Left ventricle myocardium inferior (tissue), 1 donor: Measurements from ENCODE around the gene SLC44A5. TPM values are rescaled to one million over a fixed set of nuclear protein-coding genes. Genes with fewer than 3 reads are reported as not detected.

Experiments
- DNase-seq: peaks from one replicate; pipeline ENCODE4 v3.0.0-alpha.2; 2020
- H3K27ac ChIP-seq: fragments of 200-600 bp; replicated peaks from 2 replicates; pipeline ENCODE4 v1.8.0; 2021
- H3K27me3 ChIP-seq: fragments of 200-600 bp; 2 replicates; pipeline ENCODE4 v1.8.0; 2021; ENCODE audit warnings: low read depth
- H3K36me3 ChIP-seq: fragments of 200-600 bp; 2 replicates; pipeline ENCODE4 v1.8.0; 2021
- H3K4me1 ChIP-seq: fragments of 200-600 bp; 2 replicates; pipeline ENCODE4 v1.8.0; 2021
- H3K4me3 ChIP-seq: fragments of 200-600 bp; 2 replicates; pipeline ENCODE4 v1.8.0; 2021; ENCODE audit warnings: mild to moderate bottlenecking, moderate library complexity
- H3K9me3 ChIP-seq: fragments of 200-600 bp; replicated peaks from 2 replicates; pipeline ENCODE4 v1.8.0; 2021
- intact Hi-C: fragments of 100-400 bp; cut with micrococcal nuclease; formaldehyde crosslinking; loops from one replicate; pipeline ENCODE4 v1.11.0; 2022
- total RNA-seq: library from RNA; stranded (reverse); fragmentation: NEBNext Ultra II Directional; extraction: Animal tissue kit (Norgen Biotek cat#: 25700); gene quantifications from one replicate; pipeline ENCODE4 v1.2.1, GENCODE V29; 2021
- TF ChIP-seq, protein P1 (sequence below): fragments of 200-600 bp; IDR thresholded peaks from 2 replicates; pipeline ENCODE4 v1.8.0; 2021; ENCODE audit warnings: antibody characterized with exemption, mild to moderate bottlenecking, borderline replicate concordance
- donor health status: DM: no; HTN: yes; CAD: no; lungs with severe emphysema.

SLC44A5 gene
- total RNA-seq, 1 donor from 2014 or later: 0.58 TPM

DNA sequence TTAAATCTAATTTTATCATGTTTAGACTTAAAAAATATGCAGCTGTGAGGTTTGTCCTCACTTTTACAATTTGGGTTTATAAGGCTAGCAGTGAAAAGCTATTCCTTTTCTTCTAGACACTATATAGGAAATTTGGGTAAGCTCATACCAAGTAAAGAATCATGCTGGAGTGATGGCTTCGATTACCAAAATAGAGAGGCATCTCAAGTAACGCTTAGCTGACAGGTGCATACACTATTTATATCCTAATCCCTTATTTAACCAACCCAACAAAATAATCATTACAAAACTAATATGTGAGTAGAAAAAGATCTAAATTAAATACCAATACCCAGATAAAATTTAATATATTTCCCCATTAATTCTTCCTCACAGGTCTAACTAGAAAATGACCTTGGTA lies 283.5 kb downstream of the SLC44A5 start:
- intact Hi-C loops: no loop called here
- no peak for DNase-seq
- Histone ChIP-seq H3K27ac (no peak overlapping the region), H3K9me3 (no peaks in the 10 kb centered on the region), H3K4me3 (no peak overlapping the region), H3K27me3 (no peaks in the 10 kb centered on the region), H3K4me1 (no peaks in the 10 kb centered on the region), H3K36me3 (no peaks in the 10 kb centered on the region)
- TF ChIP-seq, protein P1, sequence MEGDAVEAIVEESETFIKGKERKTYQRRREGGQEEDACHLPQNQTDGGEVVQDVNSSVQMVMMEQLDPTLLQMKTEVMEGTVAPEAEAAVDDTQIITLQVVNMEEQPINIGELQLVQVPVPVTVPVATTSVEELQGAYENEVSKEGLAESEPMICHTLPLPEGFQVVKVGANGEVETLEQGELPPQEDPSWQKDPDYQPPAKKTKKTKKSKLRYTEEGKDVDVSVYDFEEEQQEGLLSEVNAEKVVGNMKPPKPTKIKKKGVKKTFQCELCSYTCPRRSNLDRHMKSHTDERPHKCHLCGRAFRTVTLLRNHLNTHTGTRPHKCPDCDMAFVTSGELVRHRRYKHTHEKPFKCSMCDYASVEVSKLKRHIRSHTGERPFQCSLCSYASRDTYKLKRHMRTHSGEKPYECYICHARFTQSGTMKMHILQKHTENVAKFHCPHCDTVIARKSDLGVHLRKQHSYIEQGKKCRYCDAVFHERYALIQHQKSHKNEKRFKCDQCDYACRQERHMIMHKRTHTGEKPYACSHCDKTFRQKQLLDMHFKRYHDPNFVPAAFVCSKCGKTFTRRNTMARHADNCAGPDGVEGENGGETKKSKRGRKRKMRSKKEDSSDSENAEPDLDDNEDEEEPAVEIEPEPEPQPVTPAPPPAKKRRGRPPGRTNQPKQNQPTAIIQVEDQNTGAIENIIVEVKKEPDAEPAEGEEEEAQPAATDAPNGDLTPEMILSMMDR: no peak

DNA sequence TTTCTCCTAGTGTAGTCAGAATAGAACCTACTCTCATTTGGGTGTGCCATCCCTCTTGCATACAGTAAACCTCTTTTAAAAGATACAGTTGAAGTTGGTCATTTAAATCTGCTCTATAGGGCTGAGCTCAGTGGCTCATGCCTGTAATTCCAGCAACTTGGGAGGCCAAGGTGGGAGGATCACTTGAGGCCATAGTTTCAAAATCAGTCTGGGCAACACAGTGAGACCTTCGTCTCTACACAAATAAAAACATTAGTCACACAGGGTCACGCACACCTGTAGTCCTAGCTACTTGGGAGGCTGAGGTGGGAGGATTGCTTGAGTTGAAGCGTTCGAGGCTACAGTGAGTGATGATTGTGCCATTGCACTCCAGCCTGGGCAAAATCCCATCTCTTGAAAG lies 292.9 kb downstream of the SLC44A5 start:
- no peak overlapping the region for H3K27ac ChIP-seq
- peaks cover 12% of the 10 kb centered on the region for H3K9me3 ChIP-seq
- H3K27me3 ChIP-seq: no peaks in the 10 kb centered on the region
- no peak overlapping the region for H3K4me3 ChIP-seq
- H3K36me3 ChIP-seq: no peaks in the 10 kb centered on the region
- TF ChIP-seq, protein P1: no peak
- intact Hi-C loops: no loop called here
- no peak for DNase-seq
- no peaks in the 10 kb centered on the region for H3K4me1 ChIP-seq

DNA sequence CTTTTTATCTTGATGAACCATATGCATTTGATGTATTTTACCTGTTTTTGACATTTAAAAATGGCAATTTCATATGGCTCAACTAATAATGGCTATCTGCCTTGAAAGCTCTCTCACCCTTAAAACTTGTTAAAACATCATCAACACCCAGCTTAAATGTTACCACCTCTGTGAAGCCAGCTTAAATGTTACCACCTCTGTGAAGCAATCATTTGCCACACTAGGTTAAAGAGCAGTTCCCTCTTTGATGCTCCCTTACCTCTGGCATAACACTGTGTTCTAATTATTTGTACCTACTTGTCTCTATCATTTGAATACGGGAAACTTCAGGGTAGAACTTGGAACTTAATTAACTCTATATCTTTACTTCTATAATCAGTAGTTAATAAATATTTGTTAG lies 294.7 kb downstream of the SLC44A5 start:
- H3K9me3 ChIP-seq: peaks cover 3% of the 10 kb centered on the region
- no peak for DNase-seq
- H3K27me3 ChIP-seq: no peaks in the 10 kb centered on the region
- H3K4me3 ChIP-seq: no peak overlapping the region
- no peaks in the 10 kb centered on the region for H3K36me3 ChIP-seq
- TF ChIP-seq, protein P1: no peak
- intact Hi-C loops: no loop called here
- H3K27ac ChIP-seq: no peak overlapping the region
- H3K4me1 ChIP-seq: no peaks in the 10 kb centered on the region

DNA sequence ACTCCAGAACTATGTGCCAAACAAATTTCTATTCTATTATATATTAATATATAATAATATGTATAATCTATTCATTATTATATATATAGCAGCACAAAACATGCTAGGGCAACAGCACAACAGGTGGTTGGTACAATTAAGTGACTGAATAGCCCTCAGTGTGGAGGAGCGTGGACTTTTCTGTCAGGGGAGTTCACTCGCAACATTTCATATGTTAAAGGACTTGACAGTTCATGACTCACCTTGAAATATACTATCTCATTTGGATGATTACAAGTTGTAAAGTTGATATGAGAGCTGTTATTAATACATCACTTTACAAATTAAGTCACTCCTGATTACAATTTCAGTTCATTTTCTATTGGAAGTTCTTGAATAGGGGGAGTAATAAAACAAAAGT lies 298.3 kb downstream of the SLC44A5 start:
- Histone ChIP-seq H3K9me3 (no peaks in the 10 kb centered on the region), H3K27me3 (no peaks in the 10 kb centered on the region), H3K4me1 (no peaks in the 10 kb centered on the region), H3K4me3 (no peak overlapping the region), H3K27ac (no peak overlapping the region), H3K36me3 (no peaks in the 10 kb centered on the region)
- DNase-seq: no peak
- intact Hi-C loops: no loop called here
- TF ChIP-seq, protein P1: no peak

DNA sequence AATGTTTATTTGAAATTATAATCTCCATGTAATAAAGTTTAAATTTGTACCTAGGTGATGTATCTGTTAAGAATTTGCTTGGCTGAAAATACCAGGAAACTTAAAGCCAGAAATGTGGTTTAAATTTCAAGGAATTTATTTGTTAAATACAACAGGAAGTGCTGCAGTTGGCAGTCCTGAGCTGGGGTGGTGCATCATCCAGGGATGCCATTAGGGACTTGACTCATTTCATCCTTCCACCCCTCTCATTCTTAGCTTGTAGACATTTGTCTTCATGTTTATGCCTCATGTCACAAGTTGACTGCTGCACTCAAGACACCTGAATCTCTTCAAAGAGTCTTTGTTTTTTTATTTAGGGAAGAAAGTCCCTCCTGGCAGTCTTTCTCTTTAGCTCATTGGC lies 300.8 kb downstream of the SLC44A5 start:
- H3K36me3 ChIP-seq: no peaks in the 10 kb centered on the region
- intact Hi-C loops: no loop called here
- DNase-seq: no peak
- no peak overlapping the region for H3K27ac ChIP-seq
- TF ChIP-seq, protein P1: no peak
- H3K4me1 ChIP-seq: no peaks in the 10 kb centered on the region
- H3K9me3 ChIP-seq: no peaks in the 10 kb centered on the region
- H3K4me3 ChIP-seq: no peak overlapping the region
- H3K27me3 ChIP-seq: no peaks in the 10 kb centered on the region

DNA sequence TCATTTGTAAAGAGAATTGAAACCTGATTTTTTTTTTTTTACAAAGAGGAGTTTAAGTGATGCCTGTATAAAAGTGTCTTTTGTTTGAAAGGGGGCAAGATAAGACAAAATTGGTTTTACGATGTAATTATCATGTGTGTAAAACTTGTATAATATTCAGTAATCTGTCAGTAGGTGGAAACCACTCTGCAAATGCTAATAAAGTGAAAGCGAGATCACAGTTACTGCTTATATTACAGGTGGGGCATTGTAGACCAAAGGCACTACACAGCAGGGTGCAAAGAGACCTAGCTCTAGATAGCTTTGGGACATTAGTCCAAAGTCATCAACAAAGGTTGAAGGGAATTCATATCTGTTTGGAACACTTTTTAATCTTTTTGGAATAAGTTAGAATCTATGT lies 302.5 kb downstream of the SLC44A5 start:
- Histone ChIP-seq H3K4me1 (no peaks in the 10 kb centered on the region), H3K4me3 (no peak overlapping the region), H3K27me3 (no peaks in the 10 kb centered on the region), H3K27ac (no peak overlapping the region), H3K36me3 (no peaks in the 10 kb centered on the region), H3K9me3 (no peaks in the 10 kb centered on the region)
- intact Hi-C loops: no loop called here
- TF ChIP-seq, protein P1: no peak
- no peak for DNase-seq
